Measurements from ENCODE around the gene GABBR2. TPM values are rescaled to one million over a fixed set of nuclear protein-coding genes. Genes with fewer than 3 reads are reported as not detected.

GABBR2 gene
- total RNA-seq, 6 experiments from 2014 or later = not detected

GRCh38 chr9:98329904-98330303 is 378.8 kb downstream of the GABBR2 start:
- DNase-seq = no peak
- no peak overlapping the region for H3K27ac ChIP-seq
- no peaks in the 10 kb centered on the region for H3K9me3 ChIP-seq
- no peaks in the 10 kb centered on the region for H3K4me1 ChIP-seq
- ATAC-seq = peak in 3 of 4 donors; percentile 31 to 59 (median 33)
- WGBS (ENCODE audit: insufficient coverage, low coverage, low lambda C conversion rate, missing lambda C conversion rate) = 31% methylated on average over 4 of the region's 4 CpGs
- TF ChIP-seq CTCF (IDR thresholded peaks at IDR 0.05) (no peak), POLR2A (IDR thresholded peaks at IDR 0.05) (no peak)
- no peaks in the 10 kb centered on the region for H3K36me3 ChIP-seq
- no peaks in the 10 kb centered on the region for H3K27me3 ChIP-seq
- H3K4me3 ChIP-seq = no peak overlapping the region
- intact Hi-C loops (cut with DNase I) = no loop called here

GRCh38 chr9:98329281-98329680 is 379.5 kb downstream of the GABBR2 start:
- DNase-seq = no peak
- 82% methylated on average over 4 of the region's 6 CpGs for WGBS (ENCODE audit: insufficient coverage, low coverage, low lambda C conversion rate, missing lambda C conversion rate)
- H3K27me3 ChIP-seq = no peaks in the 10 kb centered on the region

GRCh38 chr9:98328770-98329169 is 380.0 kb downstream of the GABBR2 start:
- intact Hi-C loops (cut with DNase I) = no loop called here
- TF ChIP-seq POLR2A (IDR thresholded peaks at IDR 0.05) (no peak), CTCF (IDR thresholded peaks at IDR 0.05) (no peak)
- DNase-seq = no peak

More at GRCh38 chr9:98329281-98329680, 379.5 kb downstream of the GABBR2 start:
- no peak for TF ChIP-seq POLR2A (IDR thresholded peaks at IDR 0.05)
- no peak for TF ChIP-seq CTCF (IDR thresholded peaks at IDR 0.05)
- Histone ChIP-seq H3K27ac (no peak overlapping the region), H3K4me3 (no peak overlapping the region), H3K4me1 (no peaks in the 10 kb centered on the region), H3K36me3 (no peaks in the 10 kb centered on the region), H3K9me3 (no peaks in the 10 kb centered on the region)
- ATAC-seq = no peak
- intact Hi-C loops (cut with DNase I) = no loop called here

GRCh38 chr9:98328141-98328540 is 380.6 kb downstream of the GABBR2 start:
- intact Hi-C loops (cut with DNase I) = no loop called here
- no peaks in the 10 kb centered on the region for H3K36me3 ChIP-seq
- ATAC-seq (no peak), DNase-seq (no peak)
- TF ChIP-seq POLR2A (IDR thresholded peaks at IDR 0.05) (no peak), CTCF (IDR thresholded peaks at IDR 0.05) (no peak)
- H3K27ac ChIP-seq = no peak overlapping the region
- no peaks in the 10 kb centered on the region for H3K4me1 ChIP-seq
- H3K4me3 ChIP-seq = no peak overlapping the region
- no peaks in the 10 kb centered on the region for H3K9me3 ChIP-seq
- WGBS (ENCODE audit: insufficient coverage, low coverage, low lambda C conversion rate, missing lambda C conversion rate) = 65% methylated on average over 7 of the region's 7 CpGs
- H3K27me3 ChIP-seq = no peaks in the 10 kb centered on the region

More at GRCh38 chr9:98328770-98329169, 380.0 kb downstream of the GABBR2 start:
- 73% methylated on average over 3 of the region's 4 CpGs for WGBS (ENCODE audit: insufficient coverage, low coverage, low lambda C conversion rate, missing lambda C conversion rate)
- H3K4me1 ChIP-seq = no peaks in the 10 kb centered on the region
- no peaks in the 10 kb centered on the region for H3K9me3 ChIP-seq
- no peak for ATAC-seq
- no peaks in the 10 kb centered on the region for H3K36me3 ChIP-seq
- no peaks in the 10 kb centered on the region for H3K27me3 ChIP-seq
- H3K27ac ChIP-seq = no peak overlapping the region
- no peak overlapping the region for H3K4me3 ChIP-seq

GRCh38 chr9:98327249-98327561 is 381.5 kb downstream of the GABBR2 start:
- Histone ChIP-seq H3K27ac (no peak overlapping the region), H3K4me1 (no peaks in the 10 kb centered on the region), H3K36me3 (no peaks in the 10 kb centered on the region), H3K9me3 (no peaks in the 10 kb centered on the region), H3K4me3 (no peak overlapping the region), H3K27me3 (no peaks in the 10 kb centered on the region)
- no peak for TF ChIP-seq CTCF (IDR thresholded peaks at IDR 0.05)
- TF ChIP-seq POLR2A (IDR thresholded peaks at IDR 0.05) = no peak
- WGBS (ENCODE audit: insufficient coverage, low coverage, low lambda C conversion rate, missing lambda C conversion rate) = 84% methylated on average over 4 of the region's 4 CpGs
- intact Hi-C loops (cut with DNase I) = no loop called here
- DNase-seq (no peak), ATAC-seq (no peak)

Data from right lobe of liver (tissue), 6 donors.